Cardiac muscle cell (in vitro differentiated cells and primary cell): ENCODE results near the gene CDHR4. TPM values are rescaled to one million over a fixed set of nuclear protein-coding genes. Genes with fewer than 3 reads are reported as not detected.
A peak's percentile ranks its signal among the peaks of the same experiment; 100 is the strongest.
"Not testable (repeated sequence)": the region's sequence is repeated elsewhere in the genome, so short reads cannot be mapped to it uniquely, and the experiment has no call there.

ENCODE experiments used
- DNase-seq, 2 donors: peaks; one replicate each; pipeline versions ENCODE4 v3.0.0 to v3.0.0-alpha.2; 2010 to 2017; ENCODE audit warnings: low read depth in 1 of 2, low spot score in 1 of 2
- H3K27ac ChIP-seq: fragments of 200-600 bp; sonication (generic); 2 replicates; pipeline ENCODE4 v1.5.1; 2016
- H3K27me3 ChIP-seq: fragments of 200-600 bp; sonication (generic); 2 replicates; pipeline ENCODE4 v1.6.0; 2016; ENCODE audit warnings: control low read depth
- H3K36me3 ChIP-seq: fragments of 200-600 bp; sonication (generic); 2 replicates; pipeline ENCODE4 v1.5.1; 2016; ENCODE audit warnings: control low read depth
- H3K4me1 ChIP-seq: fragments of 200-600 bp; sonication (generic); 2 replicates; pipeline ENCODE4 v1.8.1; 2017; ENCODE audit warnings: low read depth, mild to moderate bottlenecking, mixed run types
- H3K4me3 ChIP-seq: fragments of 200-600 bp; sonication (generic); 2 replicates; pipeline ENCODE4 v1.5.1; 2016; ENCODE audit warnings: mild to moderate bottlenecking
- H3K9me3 ChIP-seq: fragments of 200-600 bp; sonication (generic); 2 replicates; pipeline ENCODE4 v1.5.1; 2017; ENCODE audit warnings: low read depth, mild to moderate bottlenecking, control low read depth
- polyA plus RNA-seq: library from polyadenylated mRNA; unstranded; fragments of >200 nt; fragmentation: Nextera tagmentation; extraction: Ambion mirVana; gene quantifications from 2 replicates; pipeline ENCODE4 v1.2.1, GENCODE V29; 2016
- total RNA-seq: library from RNA; depleted of rRNA; stranded (reverse); fragments of >200 nt; gene quantifications from 2 replicates; pipeline ENCODE4 v1.2.3, GENCODE V29; 2016
- TF ChIP-seq, protein P1 (sequence below): IDR thresholded peaks from 2 replicates; pipeline ENCODE4 v1.5.1; 2012; ENCODE audit warnings: low read depth, mild to moderate bottlenecking, low read length

CDHR4 gene
- total and polyA plus RNA-seq, 2 experiments from 2014 or later = 0.27 TPM; not detected in 1

DNA sequence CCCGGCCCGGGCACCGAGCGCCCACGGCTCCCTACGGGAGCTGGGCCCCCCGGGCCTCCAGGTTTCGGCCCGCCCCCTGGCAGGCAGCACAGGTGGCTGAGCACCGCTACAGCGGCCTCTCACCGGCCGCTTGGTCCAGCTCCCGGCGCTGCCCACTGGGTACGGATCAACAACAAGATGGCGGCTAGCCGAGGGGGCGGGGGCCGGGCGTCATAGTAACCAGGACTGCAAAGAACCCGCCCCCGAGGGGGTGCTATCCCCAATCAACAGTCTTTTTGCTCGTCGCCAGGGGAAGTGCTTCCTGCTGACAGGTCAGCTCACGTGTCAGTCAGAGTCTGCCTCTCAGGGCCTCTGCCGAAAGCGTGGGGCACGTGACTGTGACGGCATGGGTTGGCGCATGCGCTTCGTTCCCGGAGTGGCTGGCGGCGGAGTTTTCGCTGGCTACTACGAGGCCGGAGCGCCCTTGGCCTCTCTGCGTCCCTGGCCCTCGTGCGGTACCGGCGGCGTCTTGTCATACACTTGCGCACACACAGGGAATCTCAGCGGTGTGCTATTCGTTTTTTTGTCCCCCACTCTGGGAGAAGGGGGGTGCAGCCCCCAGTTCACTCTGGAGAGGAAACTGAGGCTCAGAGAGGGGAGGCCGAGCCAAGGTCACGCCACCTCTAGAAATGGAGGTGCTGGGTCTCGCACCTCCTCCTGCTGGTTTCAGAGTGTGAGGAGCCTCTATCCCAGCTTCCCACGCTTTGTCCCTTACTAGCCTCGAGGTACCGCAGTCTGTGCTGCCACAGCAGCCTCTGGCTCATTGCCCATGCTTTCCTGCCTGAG is 13.1 kb downstream of the CDHR4 start, which contains the start of gene IP6K1:
TSS of gene IP6K1 (minus strand) at position 186 of the 825 bp plus-strand sequence. CDS start 38,502 bp downstream, outside the sequence.
- Histone ChIP-seq H3K27ac (peak within 1 kb of the TSS; percentile 91), H3K27me3 (no peaks in the 10 kb centered on the region), H3K4me1 (peaks cover 13% of the 10 kb centered on the region), H3K4me3 (peak within 1 kb of the TSS; percentile 54), H3K36me3 (no peaks in the 10 kb centered on the region), H3K9me3 (no peaks in the 10 kb centered on the region)
- DNase-seq = peak; percentile 100
- TF ChIP-seq, protein P1, sequence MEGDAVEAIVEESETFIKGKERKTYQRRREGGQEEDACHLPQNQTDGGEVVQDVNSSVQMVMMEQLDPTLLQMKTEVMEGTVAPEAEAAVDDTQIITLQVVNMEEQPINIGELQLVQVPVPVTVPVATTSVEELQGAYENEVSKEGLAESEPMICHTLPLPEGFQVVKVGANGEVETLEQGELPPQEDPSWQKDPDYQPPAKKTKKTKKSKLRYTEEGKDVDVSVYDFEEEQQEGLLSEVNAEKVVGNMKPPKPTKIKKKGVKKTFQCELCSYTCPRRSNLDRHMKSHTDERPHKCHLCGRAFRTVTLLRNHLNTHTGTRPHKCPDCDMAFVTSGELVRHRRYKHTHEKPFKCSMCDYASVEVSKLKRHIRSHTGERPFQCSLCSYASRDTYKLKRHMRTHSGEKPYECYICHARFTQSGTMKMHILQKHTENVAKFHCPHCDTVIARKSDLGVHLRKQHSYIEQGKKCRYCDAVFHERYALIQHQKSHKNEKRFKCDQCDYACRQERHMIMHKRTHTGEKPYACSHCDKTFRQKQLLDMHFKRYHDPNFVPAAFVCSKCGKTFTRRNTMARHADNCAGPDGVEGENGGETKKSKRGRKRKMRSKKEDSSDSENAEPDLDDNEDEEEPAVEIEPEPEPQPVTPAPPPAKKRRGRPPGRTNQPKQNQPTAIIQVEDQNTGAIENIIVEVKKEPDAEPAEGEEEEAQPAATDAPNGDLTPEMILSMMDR = no peak

DNA sequence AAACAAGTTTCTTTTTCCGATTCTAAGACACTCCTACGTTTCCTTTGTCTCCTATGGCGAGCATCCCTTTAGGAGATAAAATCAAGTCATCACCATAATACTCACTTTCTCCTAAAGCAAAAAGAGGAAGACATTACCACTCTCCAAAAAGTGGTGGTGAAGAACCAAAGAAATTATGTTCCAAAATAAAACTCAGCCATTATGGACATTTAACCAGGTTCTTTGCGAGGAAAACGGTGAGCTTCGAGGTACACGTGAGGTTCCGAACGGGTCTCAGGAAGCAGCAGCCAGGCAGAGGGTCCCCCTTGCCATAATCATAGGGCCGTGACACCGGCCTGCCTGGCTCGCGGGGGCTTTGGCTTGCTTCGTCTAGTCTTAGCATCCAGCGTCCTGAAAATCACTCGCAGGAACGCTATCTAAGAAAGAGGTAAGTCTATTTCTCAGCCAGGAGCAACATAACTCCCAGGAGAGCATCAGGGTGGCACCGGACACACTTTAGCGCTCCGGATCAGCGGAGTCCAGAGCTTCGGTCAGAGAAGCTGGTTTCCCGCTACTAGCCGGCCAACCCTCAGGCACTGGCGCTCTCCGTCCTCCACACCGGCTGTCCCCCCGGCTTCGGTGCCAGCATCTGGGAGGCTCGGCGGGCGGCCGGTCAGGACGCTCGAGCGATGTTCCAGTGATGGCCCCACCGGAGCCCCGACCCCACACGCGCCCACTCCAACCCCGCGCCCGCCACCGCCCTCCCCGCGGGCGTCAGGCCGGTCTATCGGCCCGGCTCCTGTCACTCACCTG is 13.9 kb downstream of the CDHR4 start:
- peak overlapping the region; percentile 91 for H3K27ac ChIP-seq
- H3K4me1 ChIP-seq = peaks cover 13% of the 10 kb centered on the region
- peak overlapping the region; percentile 54 for H3K4me3 ChIP-seq
- no peaks in the 10 kb centered on the region for H3K9me3 ChIP-seq
- DNase-seq = peak; percentile 40 to 59
- H3K27me3 ChIP-seq = no peaks in the 10 kb centered on the region
- TF ChIP-seq, protein P1 = no peak
- no peaks in the 10 kb centered on the region for H3K36me3 ChIP-seq

DNA sequence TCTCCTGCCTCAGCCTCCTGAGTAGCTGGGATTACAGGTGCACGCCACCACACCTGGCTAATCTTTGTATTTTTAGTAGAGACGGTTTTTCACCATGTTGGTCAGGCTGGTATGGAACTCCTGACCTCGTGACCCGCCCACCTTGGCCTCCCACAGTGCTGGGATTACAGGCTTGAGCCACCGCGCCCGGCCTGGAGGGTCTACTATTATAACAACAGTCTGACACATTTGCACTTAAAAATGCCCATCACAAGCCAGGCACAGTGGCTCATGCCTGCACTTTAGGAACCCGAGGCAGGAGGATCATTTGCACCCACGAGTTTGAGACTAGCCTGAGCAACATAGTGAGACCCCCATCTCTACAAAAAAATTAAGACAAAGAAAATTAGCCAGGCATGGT is 17.4 kb downstream of the CDHR4 start:
- H3K27ac ChIP-seq, H3K4me3 ChIP-seq, DNase-seq, H3K9me3 ChIP-seq, H3K36me3 ChIP-seq, H3K27me3 ChIP-seq: not testable (repeated sequence)
- peaks cover 13% of the 10 kb centered on the region for H3K4me1 ChIP-seq

DNA sequence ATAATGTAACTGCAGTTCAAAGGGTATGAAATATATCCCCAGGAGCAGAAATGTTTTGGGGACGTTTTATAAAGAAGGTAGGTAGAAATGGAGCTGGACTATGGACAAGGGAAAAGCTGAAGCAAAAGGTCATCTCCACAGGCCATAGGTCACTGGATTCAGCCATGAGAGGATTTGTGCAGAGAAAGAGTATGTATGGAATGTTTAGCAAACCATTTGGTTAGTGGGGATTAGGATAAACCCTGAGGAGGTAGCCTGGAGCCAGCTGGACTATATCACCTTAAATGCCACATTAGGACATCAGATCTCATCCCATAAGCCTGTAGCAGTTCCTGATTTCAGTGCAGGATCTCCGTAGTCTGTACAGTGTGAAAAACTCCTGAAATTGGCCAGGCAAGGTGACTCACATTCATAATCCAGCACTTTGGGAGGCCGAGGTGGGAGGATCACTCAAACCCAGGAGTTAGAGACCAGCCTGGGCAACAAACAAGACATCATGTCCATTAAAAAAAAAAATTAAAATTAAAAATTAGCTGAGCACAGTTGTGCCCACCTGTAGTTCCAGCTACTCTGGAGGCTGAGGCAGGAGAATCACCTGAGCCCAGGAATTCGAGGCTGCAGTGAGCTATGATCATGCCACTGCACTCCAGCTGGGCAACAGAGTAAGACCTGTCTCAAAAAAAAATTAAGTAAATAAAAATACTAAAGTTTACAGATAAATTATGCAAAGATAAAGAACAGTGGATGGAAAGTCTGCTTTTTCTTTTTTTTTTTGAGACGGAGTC is 18.1 kb downstream of the CDHR4 start:
- H3K9me3 ChIP-seq = no peaks in the 10 kb centered on the region
- DNase-seq = no peak
- peak overlapping the region; percentile 76 for H3K27ac ChIP-seq
- H3K4me1 ChIP-seq = peaks cover 8% of the 10 kb centered on the region
- H3K4me3 ChIP-seq = no peak overlapping the region
- H3K36me3 ChIP-seq = peaks cover 4% of the 10 kb centered on the region
- TF ChIP-seq, protein P1 = no peak
- no peaks in the 10 kb centered on the region for H3K27me3 ChIP-seq

DNA sequence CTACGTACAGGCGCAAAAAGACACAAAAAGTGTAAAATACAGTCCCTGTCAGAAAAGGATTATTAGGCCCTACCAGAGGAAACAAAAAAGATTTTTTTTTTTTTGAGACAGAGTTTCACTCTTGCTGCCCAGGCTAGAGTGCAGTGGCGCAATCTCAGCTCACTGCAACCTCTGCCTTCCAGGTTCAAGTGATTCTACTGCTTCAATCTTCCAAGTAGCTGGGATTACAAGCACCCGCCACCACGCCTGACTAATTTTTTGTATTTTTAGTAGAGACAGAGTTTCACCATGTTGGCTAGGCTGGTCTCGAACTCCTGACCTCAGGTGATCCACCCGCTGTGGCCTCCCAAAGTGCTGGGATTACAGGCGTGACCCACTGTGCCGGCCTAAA is 18.7 kb downstream of the CDHR4 start:
- H3K27ac ChIP-seq = peak overlapping the region; percentile 76
- H3K4me3 ChIP-seq, H3K36me3 ChIP-seq: not testable (repeated sequence)

More for the DNA sequence above, 18.7 kb downstream of the CDHR4 start:
- H3K9me3 ChIP-seq, DNase-seq, H3K27me3 ChIP-seq, H3K4me1 ChIP-seq: not testable (repeated sequence)
